HTR-8/SVneo (cell line): ENCODE data around the gene NECAB3.

Source experiments
- DNase-seq: peaks from one replicate; pipeline ENCODE4 v3.0.0; 2011; ENCODE audit warnings: low spot score, mixed read lengths; ENCODE audit not compliant: insufficient read length
- FAIRE-seq: peaks from 2 replicates; lab custom pipeline; 2011; peaks lifted over from hg19 to GRCh38; lab: Jason Lieb, UNC

NECAB3 gene

GRCh38 chr20:33679758-33680485 is 5.7 kb upstream of the NECAB3 start:
- FAIRE-seq (no peak), DNase-seq (no peak)

GRCh38 chr20:33677991-33678702 is 3.9 kb upstream of the NECAB3 start:
- FAIRE-seq: no peak

GRCh38 chr20:33676652-33677645 is 2.7 kb upstream of the NECAB3 start:
- no peak for FAIRE-seq
- no peak for DNase-seq

More at GRCh38 chr20:33677991-33678702, 3.9 kb upstream of the NECAB3 start:
- DNase-seq: no peak

- no peak for DNase-seq
- FAIRE-seq: peak; percentile 63
These were observed 1.9 kb upstream of the NECAB3 start for GRCh38 chr20:33676121-33676520.

- no peak for FAIRE-seq
- DNase-seq: no peak
These were observed 1.1 kb upstream of the NECAB3 start for GRCh38 chr20:33675136-33675959.

GRCh38 chr20:33673410-33674293 is 576 bp downstream of the NECAB3 start:
- DNase-seq (no peak), FAIRE-seq (no peak)

GRCh38 chr20:33673114-33673409 is 1.2 kb downstream of the NECAB3 start:
- FAIRE-seq (no peak), DNase-seq (no peak)

GRCh38 chr20:33672426-33673113 is 1.7 kb downstream of the NECAB3 start:
- DNase-seq (no peak), FAIRE-seq (no peak)

- FAIRE-seq: no peak
- DNase-seq: no peak
These were observed 2.5 kb downstream of the NECAB3 start for GRCh38 chr20:33671573-33672288.

- DNase-seq: no peak
- no peak for FAIRE-seq
These were observed 3.3 kb downstream of the NECAB3 start for GRCh38 chr20:33670715-33671499.

- FAIRE-seq (no peak), DNase-seq (no peak)
These were observed 4.2 kb downstream of the NECAB3 start for GRCh38 chr20:33669873-33670640.

- FAIRE-seq: no peak
- no peak for DNase-seq
These were observed 5.0 kb downstream of the NECAB3 start for GRCh38 chr20:33669224-33669623.

GRCh38 chr20:33668466-33669155 is 5.6 kb downstream of the NECAB3 start:
- no peak for DNase-seq
- no peak for FAIRE-seq

GRCh38 chr20:33667676-33668465 is 6.4 kb downstream of the NECAB3 start:
- no peak for DNase-seq
- FAIRE-seq: no peak

GRCh38 chr20:33667245-33667675 is 7.0 kb downstream of the NECAB3 start:
- no peak for FAIRE-seq
- no peak for DNase-seq
